Endothelial cell of umbilical vein (primary cell): Measurements from ENCODE around the gene BEAN1.

Source experiments
- CTCF ChIP-seq, 2 donors: IDR thresholded peaks; 1 replicate in 1 of 2; 2 replicates in 1 of 2; pipeline ENCODE4 v1.5.1; 2011; ENCODE audit warnings: low read length in 2 of 2, mild to moderate bottlenecking in 2 of 2, moderate library complexity in 2 of 2, control low read depth in 1 of 2, inconsistent platforms in 1 of 2, low read depth in 1 of 2; ENCODE audit not compliant: insufficient read depth in 1 of 2; ENCODE audit errors: extremely low read depth in 1 of 2
- EZH2 ChIP-seq: IDR thresholded peaks from 2 replicates; pipeline ENCODE4 v1.6.1; 2012; ENCODE audit warnings: borderline replicate concordance, low read depth, mild to moderate bottlenecking, moderate library complexity, low read length, inconsistent platforms; ENCODE audit not compliant: severe bottlenecking
- FOS ChIP-seq: IDR thresholded peaks from 2 replicates; pipeline ENCODE4 v1.6.1; 2011; ENCODE audit warnings: mild to moderate bottlenecking, low read length, moderate library complexity, borderline replicate concordance; ENCODE audit not compliant: insufficient read depth
- POLR2AphosphoS5 ChIP-seq: IDR thresholded peaks from 2 replicates; pipeline ENCODE4 v1.6.1; 2012; ENCODE audit warnings: low read depth, mild to moderate bottlenecking, control low read depth, low read length, moderate library complexity; ENCODE audit not compliant: insufficient read depth

GRCh38 chr16:66491716-66492064 is 64.6 kb downstream of the BEAN1 start:
- TF ChIP-seq FOS: no peak
- no peak for TF ChIP-seq POLR2AphosphoS5
- TF ChIP-seq CTCF (IDR thresholded peaks at IDR 0.05; ENCODE audit: extremely low read depth in 1 of 2, insufficient read depth in 1 of 2, low read depth in 1 of 2, low read length in 2 of 2): no peak
- no peak for TF ChIP-seq EZH2
